Natural killer cell (primary cell): Measurements from ENCODE around the gene CDK11B. TPM values are rescaled to one million over a fixed set of nuclear protein-coding genes. Genes with fewer than 3 reads are reported as not detected.

Experiments
- ATAC-seq, 3 donors: fragments of 150-1000 bp in 2 of 3; fragments of 200-7000 bp in 1 of 3; cut with Tn5 transposase; 1 replicate in 1 of 3; 2 replicates in 2 of 3; pipeline ENCODE4 v1.10.0; 2021; ENCODE audit warnings: mild to moderate bottlenecking in 2 of 3, moderate library complexity in 2 of 3
- DNase-seq, 2 donors: peaks; one replicate each; pipeline versions ENCODE4 v3.0.0 to v3.0.0-alpha.2; 2013 to 2021; ENCODE audit warnings: mixed read lengths in 1 of 2
- H3K27ac ChIP-seq: one replicate; pipeline ENCODE4 v1.5.1; 2013; ENCODE audit warnings: mild to moderate bottlenecking, low read length
- H3K27me3 ChIP-seq: one replicate; pipeline ENCODE4 v1.6.1; 2013; ENCODE audit warnings: low read length; ENCODE audit not compliant: control insufficient read depth, insufficient read depth
- H3K36me3 ChIP-seq: one replicate; pipeline ENCODE4 v1.6.1; 2013; ENCODE audit warnings: low read length; ENCODE audit not compliant: control insufficient read depth, insufficient read depth
- H3K4me1 ChIP-seq: one replicate; pipeline ENCODE4 v1.6.1; 2013; ENCODE audit warnings: low read length; ENCODE audit not compliant: control insufficient read depth, insufficient read depth
- H3K4me3 ChIP-seq: one replicate; pipeline ENCODE4 v1.5.1; 2013; ENCODE audit warnings: low read length
- H3K9me3 ChIP-seq: one replicate; pipeline ENCODE4 v1.6.1; 2013; ENCODE audit warnings: low read length; ENCODE audit not compliant: control insufficient read depth, insufficient read depth
- H3K27ac Mint-ChIP-seq, 2 donors: one replicate each; pipeline ENCODE4 v1.8.0; 2022; ENCODE audit warnings: mild to moderate bottlenecking in 2 of 2, mixed read lengths in 2 of 2, moderate library complexity in 1 of 2
- H3K27me3 Mint-ChIP-seq, 2 donors: one replicate each; pipeline ENCODE4 v1.8.0; 2022; ENCODE audit warnings: low read depth in 2 of 2, mixed read lengths in 2 of 2
- H3K36me3 Mint-ChIP-seq: one replicate; pipeline ENCODE4 v1.8.0; 2022; ENCODE audit warnings: mixed read lengths
- H3K4me1 Mint-ChIP-seq, 2 donors: one replicate each; pipeline ENCODE4 v1.8.0; 2022; ENCODE audit warnings: mixed read lengths in 2 of 2
- H3K4me3 Mint-ChIP-seq: one replicate; pipeline ENCODE4 v1.8.0; 2022; ENCODE audit warnings: mild to moderate bottlenecking, moderate library complexity, mixed read lengths
- H3K9me3 Mint-ChIP-seq, 2 donors: one replicate each; pipeline ENCODE4 v1.8.0; 2022; ENCODE audit warnings: mixed read lengths in 2 of 2
- CTCF ChIP-seq: fragments of 200-600 bp; IDR thresholded peaks from one replicate; pipeline ENCODE4 v1.8.0; 2022; ENCODE audit warnings: antibody characterized with exemption
- WGBS: methylation state at CpG from one replicate; pipeline ENCODE4 v1.1.7; 2013; ENCODE audit warnings: missing lambda C conversion rate; ENCODE audit not compliant: insufficient coverage; 5-methylcytosine and 5-hydroxymethylcytosine counted together
- intact Hi-C: fragments of 100-400 bp; cut with micrococcal nuclease; formaldehyde crosslinking; loops from one replicate; pipeline ENCODE4 v1.14.2; 2022
- total RNA-seq, 4 donors: library from RNA; stranded (reverse); fragments of 120-200 nt in 1 of 4; gene quantifications; one replicate each; pipeline versions ENCODE4 v1.2.3 to v1.2.4, GENCODE V29; 2013 to 2022

CDK11B gene
- total RNA-seq, 3 donors from 2014 or later (not counting 1 experiment from before 2014, with no cell fraction given) = 49.6 to 65.9 (median 50.2) TPM

GRCh38 chr1:1600861-1601563 is 57.8 kb downstream of the CDK11B start:
- intact Hi-C loops = no loop called here
- Mint-ChIP-seq H3K4me1 (peaks cover 0 to 7% of the 10 kb centered on the region in 2 donors), H3K27ac (no peak overlapping the region), H3K36me3 (no peaks in the 10 kb centered on the region), H3K4me3 (peak overlapping the region; percentile 68), H3K27me3 (peaks cover 0 to 6% of the 10 kb centered on the region in 2 donors), H3K9me3 (no peaks in the 10 kb centered on the region)
- Histone ChIP-seq H3K4me3 (no peak overlapping the region), H3K27me3 (peaks cover 2% of the 10 kb centered on the region), H3K36me3 (no peaks in the 10 kb centered on the region), H3K27ac (no peak overlapping the region), H3K9me3 (no peaks in the 10 kb centered on the region), H3K4me1 (peaks cover 19% of the 10 kb centered on the region)
- TF ChIP-seq CTCF = no peak
- ATAC-seq (no peak), DNase-seq (no peak)
- WGBS = 90% methylated on average over 21 of the region's 22 CpGs

- Histone ChIP-seq H3K9me3 (no peaks in the 10 kb centered on the region), H3K4me3 (no peak within 1 kb of the TSS), H3K27me3 (peaks cover 2% of the 10 kb centered on the region), H3K27ac (no peak within 1 kb of the TSS), H3K4me1 (peaks cover 19% of the 10 kb centered on the region), H3K36me3 (no peaks in the 10 kb centered on the region)
- ATAC-seq (peak; percentile 1 to 63 (median 55)), DNase-seq (no peak)
- 9% methylated on average over 108 of the region's 125 CpGs for WGBS
- peaks cover 0 to 6% of the 10 kb centered on the region in 2 donors for H3K27me3 Mint-ChIP-seq
- no peaks in the 10 kb centered on the region for H3K9me3 Mint-ChIP-seq
- TF ChIP-seq CTCF = no peak
- intact Hi-C loops = no loop called here
- no peak within 1 kb of the TSS for H3K27ac Mint-ChIP-seq
- H3K4me3 Mint-ChIP-seq = peak within 1 kb of the TSS; percentile 84
- no peaks in the 10 kb centered on the region for H3K36me3 Mint-ChIP-seq
- H3K4me1 Mint-ChIP-seq = peaks cover 0 to 7% of the 10 kb centered on the region in 2 donors
Measured at GRCh38 chr1:1599935-1600860, 58.6 kb downstream of the CDK11B start, which contains the start of gene FNDC10. Gene FNDC10 (minus strand): TSS chr1:1600135. CDS start chr1:1600015, 120 bp downstream.

- Histone ChIP-seq H3K9me3 (no peaks in the 10 kb centered on the region), H3K27me3 (peaks cover 2% of the 10 kb centered on the region), H3K27ac (no peak overlapping the region), H3K36me3 (no peaks in the 10 kb centered on the region), H3K4me1 (peaks cover 19% of the 10 kb centered on the region), H3K4me3 (no peak overlapping the region)
- Mint-ChIP-seq H3K36me3 (no peaks in the 10 kb centered on the region), H3K9me3 (no peaks in the 10 kb centered on the region), H3K27ac (no peak overlapping the region), H3K4me3 (peak overlapping the region; percentile 84), H3K4me1 (peaks cover 0 to 7% of the 10 kb centered on the region in 2 donors), H3K27me3 (peaks cover 0 to 6% of the 10 kb centered on the region in 2 donors)
- DNase-seq (peak in 1 of 2 donors; percentile 71), ATAC-seq (peak; percentile 62 to 73 (median 71))
- no peak for TF ChIP-seq CTCF
- WGBS = 20% methylated on average over 111 of the region's 111 CpGs
- intact Hi-C loops = no loop called here
Measured at GRCh38 chr1:1599030-1599934, 59.5 kb downstream of the CDK11B start.
